Osteoblast (primary cell): ENCODE data around the gene DIAPH2. TPM values are rescaled to one million over a fixed set of nuclear protein-coding genes. Genes with fewer than 3 reads are reported as not detected.
"Not testable (repeated sequence)": the region's sequence is repeated elsewhere in the genome, so short reads cannot be mapped to it uniquely, and the experiment has no call there.

ENCODE experiments used
- DNase-seq: peaks from one replicate; pipeline ENCODE4 v3.0.0; 2011; ENCODE audit warnings: low spot score, mixed read lengths; ENCODE audit not compliant: insufficient read length; ENCODE audit errors: missing footprints
- H2AFZ ChIP-seq: 2 replicates; pipeline ENCODE4 v1.6.0; 2011; ENCODE audit warnings: mild to moderate bottlenecking, low read length
- H3K27ac ChIP-seq: 2 replicates; pipeline ENCODE4 v1.5.1; 2011; ENCODE audit warnings: mild to moderate bottlenecking, low read depth, low read length, moderate library complexity
- H3K27me3 ChIP-seq: 2 replicates; pipeline ENCODE4 v1.6.0; 2012; ENCODE audit warnings: mild to moderate bottlenecking, control low read depth, inconsistent platforms, low read length, moderate library complexity; ENCODE audit not compliant: insufficient read depth
- H3K36me3 ChIP-seq: 2 replicates; pipeline ENCODE4 v1.5.1; 2011; ENCODE audit warnings: mild to moderate bottlenecking, low read length, control low read depth, moderate library complexity; ENCODE audit not compliant: insufficient read depth
- H3K4me1 ChIP-seq: 2 replicates; pipeline ENCODE4 v1.5.1; 2011; ENCODE audit warnings: mild to moderate bottlenecking, low read length, control low read depth, moderate library complexity; ENCODE audit not compliant: insufficient read depth
- H3K4me2 ChIP-seq: 2 replicates; pipeline ENCODE4 v1.6.0; 2011; ENCODE audit warnings: mild to moderate bottlenecking, low read length; ENCODE audit not compliant: insufficient read depth
- H3K4me3 ChIP-seq: fragments of 200-600 bp; sonication (generic); 3 replicates; pipeline ENCODE4 v1.5.1; 2012; ENCODE audit warnings: mild to moderate bottlenecking, low read length, inconsistent platforms; ENCODE audit not compliant: insufficient read depth
- H3K79me2 ChIP-seq: 2 replicates; pipeline ENCODE4 v1.6.0; 2012; ENCODE audit warnings: mild to moderate bottlenecking, low read length, control low read depth, inconsistent platforms; ENCODE audit not compliant: insufficient read depth
- H3K9me3 ChIP-seq: 2 replicates; pipeline ENCODE4 v1.5.1; 2011; ENCODE audit warnings: low read depth, low read length, control low read depth
- H4K20me1 ChIP-seq: 2 replicates; pipeline ENCODE4 v1.6.0; 2012; ENCODE audit warnings: mild to moderate bottlenecking, low read length, control low read depth; ENCODE audit not compliant: insufficient read depth
- CTCF ChIP-seq: IDR thresholded peaks from 2 replicates; pipeline ENCODE4 v1.5.1; 2011; ENCODE audit warnings: mild to moderate bottlenecking, low read depth, low read length, moderate library complexity; ENCODE audit errors: extremely low read depth
- total RNA-seq: library from RNA; depleted of rRNA; stranded (reverse); fragments of >200 nt; gene quantifications from 2 replicates; pipeline ENCODE4 v1.2.3, GENCODE V29; 2012

DIAPH2 gene
- total RNA-seq, 1 donor, result 21.0 TPM

GRCh38 chrX:96837808-96838207 is 153.2 kb downstream of the DIAPH2 start:
- TF ChIP-seq CTCF, result no peak

GRCh38 chrX:96838537-96838936 is 153.9 kb downstream of the DIAPH2 start:
- no peaks in the 10 kb centered on the region for H3K79me2 ChIP-seq
- H4K20me1 ChIP-seq, result no peaks in the 10 kb centered on the region
- no peak overlapping the region for H3K4me2 ChIP-seq
- no peaks in the 10 kb centered on the region for H3K4me1 ChIP-seq
- no peaks in the 10 kb centered on the region for H3K27me3 ChIP-seq
- no peak overlapping the region for H2AFZ ChIP-seq
- no peak overlapping the region for H3K27ac ChIP-seq
- H3K4me3 ChIP-seq, result no peak overlapping the region
- H3K36me3 ChIP-seq, result no peaks in the 10 kb centered on the region
- no peak for TF ChIP-seq CTCF
- no peaks in the 10 kb centered on the region for H3K9me3 ChIP-seq
- DNase-seq, result no peak

More at GRCh38 chrX:96837808-96838207, 153.2 kb downstream of the DIAPH2 start:
- no peaks in the 10 kb centered on the region for H3K79me2 ChIP-seq
- peak; percentile 43 for DNase-seq
- no peaks in the 10 kb centered on the region for H3K4me1 ChIP-seq
- H3K36me3 ChIP-seq, result no peaks in the 10 kb centered on the region
- no peaks in the 10 kb centered on the region for H4K20me1 ChIP-seq
- H2AFZ ChIP-seq, result no peak overlapping the region
- H3K9me3 ChIP-seq, result no peaks in the 10 kb centered on the region
- no peak overlapping the region for H3K4me2 ChIP-seq
- H3K4me3 ChIP-seq, result no peak overlapping the region
- no peak overlapping the region for H3K27ac ChIP-seq
- no peaks in the 10 kb centered on the region for H3K27me3 ChIP-seq

- H2AFZ ChIP-seq, result no peak overlapping the region
- H3K4me3 ChIP-seq, result no peak overlapping the region
- no peaks in the 10 kb centered on the region for H3K79me2 ChIP-seq
- no peaks in the 10 kb centered on the region for H3K36me3 ChIP-seq
- H4K20me1 ChIP-seq, result no peaks in the 10 kb centered on the region
- no peaks in the 10 kb centered on the region for H3K4me1 ChIP-seq
- no peak for TF ChIP-seq CTCF
- H3K9me3 ChIP-seq, result no peaks in the 10 kb centered on the region
- H3K27me3 ChIP-seq, result no peaks in the 10 kb centered on the region
- no peak overlapping the region for H3K4me2 ChIP-seq
- no peak overlapping the region for H3K27ac ChIP-seq
- no peak for DNase-seq
Measured at GRCh38 chrX:96841325-96841724, 156.7 kb downstream of the DIAPH2 start.

- not testable (repeated sequence) for H2AFZ ChIP-seq, H4K20me1 ChIP-seq, H3K27me3 ChIP-seq, H3K4me3 ChIP-seq, H3K4me2 ChIP-seq, H3K36me3 ChIP-seq, H3K4me1 ChIP-seq, DNase-seq, H3K27ac ChIP-seq, H3K79me2 ChIP-seq, H3K9me3 ChIP-seq
Measured at GRCh38 chrX:96841866-96842265, 157.2 kb downstream of the DIAPH2 start.
